HG02938 (cell line): ENCODE data around the gene EOLA1.
A peak's percentile ranks its signal among the peaks of the same experiment; 100 is the strongest.
"Not testable (repeated sequence)": the region's sequence is repeated elsewhere in the genome, so short reads cannot be mapped to it uniquely, and the experiment has no call there.

Experiments
- ATAC-seq: cut with Tn5 transposase; IDR thresholded peaks from one replicate; pipeline ENCODE4 v1.9.1; 2021; ENCODE audit warnings: mild to moderate bottlenecking, moderate library complexity; ENCODE audit not compliant: unreplicated experiment

The EOLA1 gene

GRCh38 chrX:149513825-149514428 is 26.9 kb upstream of the EOLA1 start:
- no peak for ATAC-seq

- ATAC-seq: no peak
Measured at GRCh38 chrX:149515954-149516602, 24.7 kb upstream of the EOLA1 start.

- ATAC-seq: no peak
Measured at GRCh38 chrX:149516604-149517003, 24.2 kb upstream of the EOLA1 start.

DNA sequence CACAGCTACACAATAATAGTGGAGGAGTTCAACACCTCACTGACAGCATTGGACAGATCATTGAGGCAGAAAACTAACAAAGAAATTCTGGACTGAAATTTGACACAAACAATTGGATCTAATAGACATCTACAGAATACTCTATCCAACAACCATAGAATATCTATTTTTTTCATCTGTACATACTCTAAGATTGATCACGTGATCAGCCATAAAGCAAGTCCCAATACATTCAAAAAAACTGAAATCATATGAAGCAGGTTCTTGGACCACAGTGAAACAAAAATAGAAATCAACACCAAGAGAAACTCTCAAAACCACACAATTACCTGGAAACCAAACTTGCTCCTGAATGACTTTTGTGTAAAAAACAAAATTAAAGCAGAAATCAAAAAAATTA is 23.5 kb upstream of the EOLA1 start:
- no peak for ATAC-seq

GRCh38 chrX:149518236-149518635 is 22.6 kb upstream of the EOLA1 start:
- no peak for ATAC-seq

- not testable (repeated sequence) for ATAC-seq
Measured at GRCh38 chrX:149520636-149521277, 20.1 kb upstream of the EOLA1 start.

- ATAC-seq: no peak
Measured at GRCh38 chrX:149521438-149521837, 19.4 kb upstream of the EOLA1 start.

GRCh38 chrX:149522916-149523315 is 17.9 kb upstream of the EOLA1 start:
- no peak for ATAC-seq

- peak; percentile 98 for ATAC-seq
Measured at GRCh38 chrX:149525389-149525788, 15.4 kb upstream of the EOLA1 start.

GRCh38 chrX:149525903-149526302 is 14.9 kb upstream of the EOLA1 start:
- peak; percentile 33 for ATAC-seq

GRCh38 chrX:149526318-149527033 is 14.3 kb upstream of the EOLA1 start:
- not testable (repeated sequence) for ATAC-seq

GRCh38 chrX:149527705-149528104 is 13.1 kb upstream of the EOLA1 start:
- no peak for ATAC-seq

GRCh38 chrX:149528381-149528780 is 12.4 kb upstream of the EOLA1 start:
- ATAC-seq: no peak

DNA sequence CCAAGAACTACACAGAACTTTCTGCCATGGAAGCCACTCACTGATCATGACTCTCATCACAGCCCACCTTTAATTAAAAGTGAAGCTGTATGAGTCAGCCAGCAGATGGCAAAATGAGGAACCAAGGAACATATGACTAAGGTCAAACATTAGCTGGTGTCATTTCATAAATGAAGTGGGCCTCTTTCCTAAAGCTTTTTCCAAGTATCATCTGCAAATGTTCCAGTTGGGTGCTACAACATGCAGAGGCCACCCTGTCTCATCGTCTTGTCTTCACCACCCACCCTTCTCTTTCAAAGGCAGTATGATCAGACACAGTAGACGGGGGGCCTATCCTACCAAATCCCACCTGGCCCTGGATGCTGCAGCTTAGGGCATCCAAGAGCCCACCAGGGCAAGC is 9.2 kb upstream of the EOLA1 start:
- peak; percentile 66 for ATAC-seq

DNA sequence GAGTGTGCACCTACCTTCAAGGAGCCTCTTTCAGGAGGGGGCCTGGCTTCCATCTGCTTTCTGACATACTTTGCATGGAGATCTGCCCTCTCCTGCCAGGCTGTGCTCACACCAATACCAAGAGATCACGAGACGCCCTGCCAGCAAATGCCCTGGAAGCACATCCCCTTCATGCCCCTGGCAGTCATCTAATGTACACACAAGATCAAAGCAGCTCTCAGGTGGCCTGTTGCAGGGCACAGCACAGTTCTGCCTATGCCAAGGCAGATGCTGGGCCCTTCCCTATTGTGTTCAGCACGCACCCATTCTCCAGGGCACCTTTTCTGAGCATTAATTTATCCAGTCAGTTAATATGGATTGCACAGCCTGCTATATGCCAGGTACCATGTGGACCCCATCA is 7.9 kb upstream of the EOLA1 start:
- ATAC-seq: not testable (repeated sequence)

DNA sequence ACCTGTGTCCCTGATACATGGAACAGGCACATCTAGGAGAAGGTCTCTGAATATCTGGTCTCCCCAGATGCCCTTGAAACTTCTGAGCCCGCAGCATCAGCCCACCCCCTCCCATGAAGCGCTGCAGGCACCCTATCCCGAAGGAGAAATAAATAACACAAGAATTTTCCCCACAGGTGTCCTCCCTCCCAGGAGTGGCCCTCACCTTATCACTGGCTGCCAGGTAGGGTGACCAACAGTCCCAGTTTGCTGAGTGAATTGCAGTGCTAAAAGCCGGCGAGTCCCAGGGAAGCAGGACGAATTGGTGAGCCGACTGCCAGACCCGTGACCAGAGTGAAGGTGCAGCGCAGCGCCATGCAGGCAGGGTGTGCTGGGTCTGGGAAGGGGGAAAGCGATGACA is 6.8 kb upstream of the EOLA1 start:
- not testable (repeated sequence) for ATAC-seq

DNA sequence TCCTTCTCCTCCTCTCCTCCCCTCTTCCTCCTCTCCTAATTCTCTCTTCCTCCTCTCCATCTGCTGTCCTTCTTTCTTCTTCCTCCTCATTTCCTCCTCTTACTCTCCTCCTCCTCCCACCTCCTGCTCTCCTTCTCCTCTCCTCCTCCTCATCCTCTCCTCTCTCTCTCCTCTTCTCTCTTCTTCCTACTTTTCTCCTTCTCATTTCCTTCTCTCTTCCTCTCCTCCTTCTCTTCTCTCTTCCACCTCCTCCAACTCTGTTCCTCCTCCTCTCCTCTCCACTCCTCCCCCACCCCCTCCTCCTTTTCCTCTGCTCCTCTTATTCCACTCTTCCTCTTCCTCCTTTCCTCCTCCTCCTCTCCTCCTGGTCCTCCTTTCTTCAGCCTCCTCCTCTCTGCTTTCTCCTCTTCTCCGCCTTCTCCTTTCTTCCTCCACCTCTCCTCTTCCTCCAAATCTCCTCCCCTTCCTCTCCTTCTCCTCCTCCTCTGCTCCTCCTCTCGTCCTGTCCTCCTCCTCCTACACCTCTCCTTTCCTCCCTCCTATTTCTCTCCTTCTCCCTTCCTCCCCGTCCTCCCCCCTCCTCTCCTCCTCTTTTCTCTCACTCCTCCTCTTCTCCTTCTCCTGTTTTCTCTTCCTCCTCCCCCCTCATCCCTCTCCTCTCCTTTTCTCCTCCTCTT is 5.7 kb upstream of the EOLA1 start:
- not testable (repeated sequence) for ATAC-seq

- not testable (repeated sequence) for ATAC-seq
Measured at GRCh38 chrX:149537474-149537873, 3.3 kb upstream of the EOLA1 start.

DNA sequence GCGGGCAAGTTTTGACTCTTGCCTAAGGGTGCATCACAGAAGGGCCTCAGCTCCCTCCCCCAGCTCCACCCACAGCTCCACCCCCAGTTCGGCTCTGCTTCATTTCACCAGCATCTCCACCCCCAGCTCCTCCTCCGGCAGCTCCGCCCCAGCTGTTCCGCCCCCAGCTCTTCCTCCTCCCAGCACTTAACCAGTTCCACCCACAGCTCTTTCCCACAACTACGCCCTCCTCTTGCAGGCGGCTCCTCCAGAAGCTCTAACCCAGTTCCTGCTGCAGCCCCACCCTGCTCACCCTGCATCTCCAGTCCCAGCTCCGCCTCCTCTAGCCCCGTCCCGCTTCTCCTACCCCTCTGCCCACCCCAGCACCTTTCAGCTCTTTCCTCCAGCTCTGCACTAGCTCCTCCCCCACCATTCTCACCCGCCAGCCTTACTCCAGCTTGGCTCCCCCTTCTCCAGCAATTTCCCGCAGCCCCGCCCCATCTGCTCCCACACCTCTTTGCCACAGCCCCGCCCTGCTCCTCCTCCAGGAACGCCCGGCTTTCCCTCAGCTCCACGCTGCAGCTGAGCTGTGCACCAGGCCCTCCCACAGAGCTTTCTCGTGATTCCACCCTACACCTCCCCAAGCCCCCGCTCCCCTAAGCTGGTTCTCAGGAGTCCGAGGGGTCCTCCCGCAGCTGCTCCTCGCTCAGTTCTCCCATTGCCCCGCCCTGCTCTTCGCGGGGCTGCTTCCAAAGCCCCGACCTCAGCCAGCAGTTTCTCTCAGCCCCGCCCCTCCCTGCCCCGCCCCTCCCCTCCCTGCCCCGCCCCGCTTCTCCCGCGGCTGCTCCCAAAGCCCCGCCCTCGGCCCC is 1.3 kb upstream of the EOLA1 start:
- peak; percentile 44 for ATAC-seq

GRCh38 chrX:149540131-149540620 is 636 bp upstream of the EOLA1 start:
- ATAC-seq: peak; percentile 1
